Measurements from ENCODE around the gene ADGRG6. TPM values are rescaled to one million over a fixed set of nuclear protein-coding genes. Genes with fewer than 3 reads are reported as not detected.
"Not testable (repeated sequence)": the region's sequence is repeated elsewhere in the genome, so short reads cannot be mapped to it uniquely, and the experiment has no call there.

ADGRG6 gene
- total RNA-seq, 6 donors from 2014 or later: 19.9 to 44.1 (median 29.8) TPM

DNA sequence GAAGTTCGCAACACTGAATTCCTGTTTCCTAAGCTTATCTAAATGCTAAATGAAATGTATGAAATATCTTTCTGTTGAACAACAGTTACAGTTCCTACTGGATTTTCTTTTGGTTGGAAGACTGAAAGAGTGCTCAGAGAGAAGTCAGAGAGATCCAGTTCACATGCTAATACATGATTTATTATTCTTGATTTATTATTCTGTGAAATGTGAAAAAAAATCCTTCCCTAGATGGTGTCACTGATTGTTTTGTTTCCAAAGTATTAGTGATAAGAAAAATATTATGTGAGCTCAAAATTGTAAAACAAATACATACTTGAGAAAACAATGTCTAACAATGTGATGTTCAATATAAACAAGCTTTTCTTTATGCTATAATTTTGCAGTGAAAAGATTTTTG is 42.1 kb downstream of the ADGRG6 start:
- H3K27me3 ChIP-seq: no peaks in the 10 kb centered on the region
- no peaks in the 10 kb centered on the region for H3K9me3 ChIP-seq
- TF ChIP-seq POLR2A (IDR thresholded peaks at IDR 0.05): no peak
- no peak for TF ChIP-seq POLR2AphosphoS5 (IDR thresholded peaks at IDR 0.05)
- no peak for TF ChIP-seq EP300 (IDR thresholded peaks at IDR 0.05)
- TF ChIP-seq CTCF (IDR thresholded peaks at IDR 0.05): no peak
- DNase-seq: no peak
- ATAC-seq (ENCODE audit: low FRiP score in 2 of 2): no peak
- no peak overlapping the region for H3K27ac ChIP-seq
- no peaks in the 10 kb centered on the region for H3K36me3 ChIP-seq
- 81 to 87% methylated on average over 1 of the region's 1 CpG for WGBS, 2 donors
- H3K4me1 ChIP-seq: no peaks in the 10 kb centered on the region
- no peak overlapping the region for H3K4me3 ChIP-seq

- H3K4me1 ChIP-seq: no peaks in the 10 kb centered on the region
- no peak for ATAC-seq (ENCODE audit: low FRiP score in 2 of 2)
- no peaks in the 10 kb centered on the region for H3K27me3 ChIP-seq
- 60 to 80% methylated on average over 1 of the region's 1 CpG for WGBS, 2 donors
- no peaks in the 10 kb centered on the region for H3K9me3 ChIP-seq
- H3K27ac ChIP-seq: peak overlapping the region in 1 of 4 donors; percentile 21
- DNase-seq: no peak
- no peaks in the 10 kb centered on the region for H3K36me3 ChIP-seq
- TF ChIP-seq EP300 (IDR thresholded peaks at IDR 0.05) (no peak), POLR2AphosphoS5 (IDR thresholded peaks at IDR 0.05) (no peak), CTCF (IDR thresholded peaks at IDR 0.05) (no peak), POLR2A (IDR thresholded peaks at IDR 0.05) (no peak)
- no peak overlapping the region for H3K4me3 ChIP-seq
These were observed 43.5 kb downstream of the ADGRG6 start for GRCh38 chr6:142345261-142345660.

- not testable (repeated sequence) for H3K4me1 ChIP-seq; H3K27me3 ChIP-seq; H3K27ac ChIP-seq; ATAC-seq (ENCODE audit: low FRiP score in 2 of 2); H3K9me3 ChIP-seq; H3K36me3 ChIP-seq; H3K4me3 ChIP-seq; DNase-seq
- 74 to 86% methylated on average over 3 of the region's 3 CpGs for WGBS, 2 donors
These were observed 44.4 kb downstream of the ADGRG6 start for GRCh38 chr6:142346166-142346565.

GRCh38 chr6:142349215-142349823 is 47.5 kb downstream of the ADGRG6 start:
- Histone ChIP-seq H3K4me3 (no peak overlapping the region), H3K9me3 (peaks cover 0 to 4% (median 0%) of the 10 kb centered on the region in 4 donors), H3K36me3 (no peaks in the 10 kb centered on the region), H3K4me1 (no peaks in the 10 kb centered on the region), H3K27ac (no peak overlapping the region), H3K27me3 (no peaks in the 10 kb centered on the region)
- TF ChIP-seq POLR2A (IDR thresholded peaks at IDR 0.05) (no peak), CTCF (IDR thresholded peaks at IDR 0.05) (no peak), POLR2AphosphoS5 (IDR thresholded peaks at IDR 0.05) (no peak), EP300 (IDR thresholded peaks at IDR 0.05) (no peak)
- DNase-seq (no peak), ATAC-seq (ENCODE audit: low FRiP score in 2 of 2) (no peak)
- WGBS, 2 donors: 83 to 87% methylated on average over 3 of the region's 3 CpGs

- no peaks in the 10 kb centered on the region for H3K36me3 ChIP-seq
- WGBS, 2 donors: 96 to 100% methylated on average over 1 of the region's 1 CpG
- H3K4me3 ChIP-seq: no peak overlapping the region
- no peak overlapping the region for H3K27ac ChIP-seq
- no peak for TF ChIP-seq POLR2A (IDR thresholded peaks at IDR 0.05)
- no peak for TF ChIP-seq EP300 (IDR thresholded peaks at IDR 0.05)
- TF ChIP-seq POLR2AphosphoS5 (IDR thresholded peaks at IDR 0.05): no peak
- no peak for TF ChIP-seq CTCF (IDR thresholded peaks at IDR 0.05)
- H3K4me1 ChIP-seq: no peaks in the 10 kb centered on the region
- peaks cover 0 to 4% (median 0%) of the 10 kb centered on the region in 4 donors for H3K9me3 ChIP-seq
- no peak for ATAC-seq (ENCODE audit: low FRiP score in 2 of 2)
- DNase-seq: no peak
- H3K27me3 ChIP-seq: no peaks in the 10 kb centered on the region
These were observed 48.5 kb downstream of the ADGRG6 start for GRCh38 chr6:142350309-142350708.

Measured in upper lobe of left lung (tissue), 6 donors.